HG03095 (cell line): ENCODE data around the gene ARID5B.
"Not testable (repeated sequence)": the region's sequence is repeated elsewhere in the genome, so short reads cannot be mapped to it uniquely, and the experiment has no call there.

Source experiments
- ATAC-seq: cut with Tn5 transposase; IDR thresholded peaks from one replicate; pipeline ENCODE4 v1.9.1; 2021; ENCODE audit warnings: moderate library complexity; ENCODE audit not compliant: unreplicated experiment

ARID5B gene

DNA sequence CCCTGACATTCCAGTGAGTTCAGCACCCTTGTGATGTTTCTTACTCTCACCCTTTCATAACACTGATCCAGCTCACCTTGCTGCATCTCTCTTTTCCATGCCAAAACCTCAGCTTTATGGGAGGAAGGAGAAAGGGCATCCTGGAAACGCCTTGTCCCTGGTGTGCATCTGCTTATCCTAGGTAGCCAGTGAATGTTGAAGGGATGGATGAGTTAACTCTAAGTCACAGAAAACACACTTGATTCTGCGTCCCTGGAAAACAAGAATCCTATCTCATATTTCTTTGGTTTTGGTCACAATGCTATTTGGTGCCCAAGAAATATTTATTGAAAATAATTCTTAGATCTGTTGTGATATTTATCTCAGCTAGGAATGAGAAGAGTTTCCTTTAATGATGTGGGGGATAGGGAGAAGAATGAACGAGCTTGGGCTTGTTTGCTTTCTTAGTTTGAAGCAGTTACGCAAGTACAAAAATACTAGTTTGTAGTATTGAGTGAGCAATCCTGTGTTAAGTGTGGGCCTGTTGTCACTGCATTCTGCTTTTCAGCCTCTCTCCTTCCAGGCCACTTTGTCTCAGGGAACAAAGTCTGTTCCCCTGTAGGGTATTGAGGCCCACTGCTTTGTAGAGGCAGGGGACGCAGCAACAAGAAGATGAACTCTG, 126.5 kb downstream of the ARID5B start:
- ATAC-seq, result no peak

DNA sequence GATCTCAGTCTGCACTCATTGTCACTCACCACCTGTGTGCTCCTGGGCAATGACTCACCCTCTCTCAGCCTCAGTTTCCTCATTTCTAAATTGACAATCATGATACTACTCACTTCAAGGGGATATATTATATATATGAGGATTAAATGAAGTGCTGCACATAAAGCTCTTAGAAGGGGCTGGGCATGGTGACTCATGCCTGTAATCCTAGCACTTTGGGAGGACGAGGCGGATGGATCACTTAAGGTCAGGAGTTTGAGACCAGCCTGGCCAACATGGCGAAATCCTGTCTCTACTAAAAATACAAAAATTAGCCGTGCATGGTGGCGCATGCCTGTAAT, 127.0 kb downstream of the ARID5B start:
- ATAC-seq, result not testable (repeated sequence)

- no peak for ATAC-seq
Measured at GRCh38 chr10:62029401-62029800, 127.9 kb downstream of the ARID5B start.

GRCh38 chr10:62031507-62031906, 130.0 kb downstream of the ARID5B start:
- no peak for ATAC-seq

DNA sequence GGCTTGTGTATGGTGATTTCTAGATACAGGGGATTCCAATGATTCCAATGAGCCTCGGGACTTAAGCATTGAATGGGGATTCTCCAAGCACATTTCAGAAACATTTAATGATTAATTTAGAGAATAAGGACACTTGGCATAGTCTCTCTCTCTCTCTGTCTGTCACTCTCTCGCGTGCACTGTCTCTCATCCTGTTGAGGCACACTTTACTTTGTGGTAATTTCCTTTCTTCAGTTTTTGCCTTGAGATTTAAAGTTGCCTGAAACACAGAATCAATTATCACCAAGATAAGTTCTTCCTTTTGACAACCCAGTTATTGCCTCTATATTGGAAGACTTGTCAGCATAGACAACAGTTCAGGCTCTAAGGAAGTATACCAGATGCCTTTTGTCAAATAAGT, 131.6 kb downstream of the ARID5B start:
- ATAC-seq, result no peak

GRCh38 chr10:62034096-62034640, 132.7 kb downstream of the ARID5B start:
- ATAC-seq, result no peak

DNA sequence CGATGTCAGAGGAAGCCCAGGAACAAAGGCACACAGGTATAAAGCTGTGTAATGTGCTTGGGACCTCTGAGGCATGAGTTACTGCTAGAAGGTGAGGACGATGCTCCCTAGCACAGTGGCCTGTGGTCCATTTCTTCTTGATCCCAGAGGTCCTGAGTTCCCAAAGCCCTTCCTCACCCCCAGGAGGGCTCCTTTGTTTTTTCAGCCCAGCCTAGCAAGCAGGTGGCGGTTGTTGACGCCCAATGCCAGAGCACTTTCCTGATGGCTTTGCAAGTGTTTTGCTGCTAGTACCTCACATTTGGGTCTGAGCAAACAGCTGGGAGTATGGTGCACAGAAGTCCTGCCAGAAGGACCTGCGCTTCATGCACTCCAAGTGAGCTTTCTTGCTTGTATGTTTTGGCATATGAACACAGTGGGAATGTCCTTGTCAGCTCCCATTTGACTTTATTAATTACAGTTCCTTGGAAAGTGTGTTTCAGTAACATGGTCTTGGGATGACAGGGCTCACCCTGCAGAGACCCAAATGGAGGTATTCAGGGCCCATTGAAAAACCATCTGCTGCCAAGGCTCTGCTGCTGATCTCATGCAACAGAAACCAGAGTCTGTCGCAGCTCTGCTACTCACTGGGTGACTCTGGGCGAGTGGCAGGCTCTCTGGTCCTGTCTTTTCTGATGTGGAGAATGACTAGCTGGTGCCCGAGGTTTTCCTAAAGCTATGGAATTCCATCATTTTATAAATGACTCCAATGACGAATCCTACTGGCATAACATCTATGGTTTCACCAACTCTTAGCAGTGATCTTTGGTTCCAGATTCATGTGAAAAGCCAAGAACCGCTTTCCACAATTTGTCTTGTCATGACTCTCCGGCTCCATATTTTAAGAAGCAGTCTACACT, 134.9 kb downstream of the ARID5B start:
- ATAC-seq, result no peak

GRCh38 chr10:62037166-62037831, 135.8 kb downstream of the ARID5B start:
- ATAC-seq, result no peak

- no peak for ATAC-seq
Measured at GRCh38 chr10:62037890-62038608, 136.6 kb downstream of the ARID5B start.

DNA sequence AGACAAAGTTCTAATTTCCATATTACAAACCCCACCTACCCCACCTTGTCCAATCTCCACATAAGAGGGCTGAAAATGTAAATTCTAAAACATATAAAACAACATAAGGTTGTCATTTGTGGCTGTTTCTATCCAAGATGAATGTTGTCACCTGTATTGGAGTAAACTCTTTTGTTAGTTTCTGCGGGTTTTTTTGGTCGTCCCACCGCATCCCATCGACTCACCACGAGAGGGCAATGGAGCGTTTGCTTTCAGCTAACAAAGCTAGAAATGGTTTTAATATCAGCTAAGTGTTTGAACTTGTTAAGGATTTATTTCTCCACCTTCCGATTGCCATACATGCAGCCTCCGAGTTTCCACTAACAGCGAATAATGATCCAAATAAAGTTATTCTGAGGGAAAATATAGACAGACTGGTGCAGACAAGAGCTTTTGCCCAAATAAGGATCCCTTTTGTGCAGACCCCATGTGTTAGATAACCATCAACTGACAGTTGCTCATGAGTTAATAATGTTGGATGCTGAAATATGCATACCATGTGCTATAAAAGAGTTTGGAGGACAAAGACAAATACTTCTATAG, 137.2 kb downstream of the ARID5B start:
- ATAC-seq, result peak; percentile 50

GRCh38 chr10:62039954-62040353, 138.5 kb downstream of the ARID5B start:
- ATAC-seq, result no peak

- no peak for ATAC-seq
Measured at GRCh38 chr10:62040881-62041280, 139.4 kb downstream of the ARID5B start.

- ATAC-seq, result no peak
Measured at GRCh38 chr10:62043421-62044021, 142.0 kb downstream of the ARID5B start.

- no peak for ATAC-seq
Measured at GRCh38 chr10:62044566-62044965, 143.1 kb downstream of the ARID5B start.

- ATAC-seq, result no peak
Measured at GRCh38 chr10:62045765-62046521, 144.4 kb downstream of the ARID5B start.

- peak; percentile 37 for ATAC-seq
Measured at GRCh38 chr10:62046522-62047227, 145.2 kb downstream of the ARID5B start.

DNA sequence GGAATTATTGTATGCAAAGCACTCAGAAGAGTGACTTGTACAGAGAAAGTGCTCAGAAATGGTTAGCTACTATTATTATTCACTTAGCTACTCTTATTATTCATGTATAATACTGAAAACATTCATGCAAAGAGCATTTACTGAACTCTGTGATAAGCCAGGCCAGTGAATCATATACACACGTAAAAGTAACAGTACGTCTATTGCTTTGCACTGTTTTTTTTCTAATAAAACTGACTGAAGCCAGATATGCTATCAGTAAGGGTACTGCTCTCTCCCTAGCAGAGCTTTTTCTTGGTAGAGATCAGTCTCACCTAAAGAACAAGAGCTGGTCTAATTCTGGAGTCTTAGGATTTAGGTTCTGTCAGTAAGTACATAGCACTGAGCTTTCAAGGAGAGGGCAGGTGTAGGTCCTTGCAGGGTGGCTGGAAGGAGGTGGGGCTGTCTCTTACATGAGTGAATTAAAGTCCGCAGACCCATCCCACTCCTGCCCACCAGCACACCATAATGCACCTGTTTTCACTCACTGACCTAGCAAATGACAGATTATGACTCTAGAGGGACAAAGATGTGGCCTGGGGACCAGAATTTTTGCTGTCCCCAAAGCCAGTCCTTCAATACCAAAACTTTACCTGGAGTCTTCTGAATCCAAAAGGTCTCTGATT, 145.9 kb downstream of the ARID5B start:
- no peak for ATAC-seq

GRCh38 chr10:62047960-62048383, 146.5 kb downstream of the ARID5B start:
- ATAC-seq, result no peak
